GM12878 (cell line): ENCODE measurements around the gene OPRM1. TPM values are rescaled to one million over a fixed set of nuclear protein-coding genes. Genes with fewer than 3 reads are reported as not detected.

Experiments used
- ATAC-seq: fragments of 200-7000 bp; cut with Tn5 transposase; 3 replicates; pipeline ENCODE4 v1.9.1; 2020; ENCODE audit warnings: mild to moderate bottlenecking, moderate library complexity
- BruUV-seq: library from RNA; stranded (reverse); fragments of 400-500 nt; replicated peaks from 2 replicates; lab custom pipeline; 2021; lab: Mats Ljungman, UMichigan
- CTCF ChIA-PET: fragments of 300-600 bp; sonication (Branson Sonifier 250); formaldehyde crosslinking; extraction: SDS; loops from one replicate; lab custom pipeline; 2021; ENCODE audit warnings: inconsistent platforms; lab: Yijun Ruan, JAX
- POLR2A ChIA-PET: fragments of 350-600 bp; formaldehyde crosslinking; extraction: SDS; loops from one replicate; lab custom pipeline; 2021; ENCODE audit warnings: inconsistent platforms; lab: Charles Lee
- RAD21 ChIA-PET: fragments of 300-600 bp; sonication (Branson Sonifier 250); formaldehyde crosslinking; loops from one replicate; lab custom pipeline; 2023; ENCODE audit warnings: antibody characterized with exemption; ENCODE audit not compliant: unreplicated experiment; lab: Charles Lee
- SMC1A ChIA-PET: fragments of 300-600 bp; sonication (Branson Sonifier 250); formaldehyde crosslinking; loops from one replicate; lab custom pipeline; 2023; ENCODE audit not compliant: unreplicated experiment, uncharacterized antibody; lab: Charles Lee
- DNase-seq: peaks from one replicate; pipeline ENCODE4 v3.0.0-alpha.2; 2011; ENCODE audit warnings: low read depth, low spot score
- FAIRE-seq: peaks from 3 replicates; lab custom pipeline; 2011; peaks lifted over from hg19 to GRCh38; lab: Jason Lieb, UNC
- H2AFZ ChIP-seq: 2 replicates; pipeline ENCODE4 v1.6.0; 2011; ENCODE audit warnings: low read depth, low read length, control low read depth; ENCODE audit not compliant: control insufficient read depth
- H3K27ac ChIP-seq: 2 replicates; pipeline ENCODE4 v1.5.1; 2011; ENCODE audit warnings: control low read depth; ENCODE audit not compliant: control insufficient read depth, insufficient read depth
- H3K27me3 ChIP-seq, 2 experiments: replicated peaks in 1 of 2; 2 replicates each; pipeline versions ENCODE4 v1.6.0 to v1.6.1; 2011; ENCODE audit warnings: low read length in 1 of 2; ENCODE audit not compliant: control insufficient read depth in 2 of 2, insufficient read depth in 2 of 2
- H3K36me3 ChIP-seq, 2 experiments: 2 replicates each; pipeline ENCODE4 v1.5.1; 2011; ENCODE audit warnings: low read length in 1 of 2; ENCODE audit not compliant: control insufficient read depth in 2 of 2, insufficient read depth in 2 of 2
- H3K4me1 ChIP-seq: 2 replicates; pipeline ENCODE4 v1.6.1; 2011; ENCODE audit warnings: mild to moderate bottlenecking, low read length, moderate library complexity, mixed read lengths; ENCODE audit not compliant: control insufficient read depth, insufficient read depth
- H3K4me2 ChIP-seq: 2 replicates; pipeline ENCODE4 v1.6.0; 2011; ENCODE audit warnings: control low read depth; ENCODE audit not compliant: control insufficient read depth, insufficient read depth
- H3K4me3 ChIP-seq: fragments of 200-600 bp; sonication (generic); 2 replicates; pipeline ENCODE4 v1.5.1; 2016
- H3K79me2 ChIP-seq: 2 replicates; pipeline ENCODE4 v1.6.0; 2011; ENCODE audit warnings: low read length; ENCODE audit not compliant: control insufficient read depth, insufficient read depth
- H3K9ac ChIP-seq: 2 replicates; pipeline ENCODE4 v1.8.0; 2011; ENCODE audit warnings: low read length, control low read depth, mixed read lengths; ENCODE audit not compliant: control insufficient read depth, insufficient read depth
- H3K9me3 ChIP-seq: replicated peaks from 3 replicates; pipeline ENCODE4 v1.5.1; 2011; ENCODE audit warnings: mild to moderate bottlenecking, low read length; ENCODE audit not compliant: control insufficient read depth, insufficient read depth
- H4K20me1 ChIP-seq: 2 replicates; pipeline ENCODE4 v1.6.0; 2011; ENCODE audit not compliant: control insufficient read depth, insufficient read depth
- CBX5 ChIP-seq: sonication (generic); IDR thresholded peaks from 2 replicates; pipeline ENCODE4 v1.6.1; 2016; ENCODE audit warnings: low read depth, moderate library complexity, mild to moderate bottlenecking, inconsistent platforms
- MYB ChIP-seq: fragments of 150-350 bp; IDR thresholded peaks from 2 replicates; pipeline ENCODE4 v1.6.1; 2014; ENCODE audit warnings: mild to moderate bottlenecking, low read depth, low read length, borderline replicate concordance
- SMC3 ChIP-seq: IDR thresholded peaks from 2 replicates; pipeline ENCODE4 v1.6.1; 2011; ENCODE audit warnings: low read length, improper control_type of control experiment, borderline replicate concordance
- WGBS: methylation state at CpG from one replicate; pipeline ENCODE4 v1.1.6; 2016; ENCODE audit warnings: low lambda C conversion rate; ENCODE audit not compliant: insufficient replicate concordance, insufficient coverage; ENCODE audit errors: missing lambda C conversion rate; 5-methylcytosine and 5-hydroxymethylcytosine counted together
- in situ Hi-C: fragments of 300-500 bp; cut with MboI; formaldehyde crosslinking; loops from 9 replicates; pipeline ENCODE4 v1.14.3; 2018; ENCODE audit warnings: mixed read lengths
- intact Hi-C: fragments of 100-400 bp; cut with micrococcal nuclease; formaldehyde crosslinking; loops from one replicate; pipeline ENCODE4 v1.14.2; 2022; ENCODE audit not compliant: unreplicated experiment
- polyA plus RNA-seq, 11 experiments: library from polyadenylated mRNA; depleted of rRNA in 4 of 11; unstranded in 6 of 11; stranded (reverse) in 5 of 11; fragments of >200 nt; fragmentation: Nextera tagmentation in 4 of 11; fragmentation: Illumina TruSeq in 1 of 11; extraction: Ambion mirVana in 4 of 11; extraction: Trizol in 1 of 11; gene quantifications; 1 replicate in 1 of 11; 2 replicates in 10 of 11; pipeline versions ENCODE4 v1.2.1 to v1.2.3, GENCODE V29; 2011 to 2016; ENCODE audit warnings: inconsistent platforms in 2 of 11, missing spikeins in 2 of 11, low read depth in 1 of 11
- total RNA-seq, 4 experiments: library from RNA; depleted of rRNA in 3 of 4; stranded (reverse); fragments of >200 nt in 3 of 4; fragmentation: Illumina TruSeq in 1 of 4; extraction: Trizol in 1 of 4; gene quantifications; 2 replicates each; pipeline versions ENCODE4 v1.2.1 to v1.2.3, GENCODE V29; 2013 to 2021
- TF ChIP-seq, protein P1 (sequence below), 3 experiments: IDR thresholded peaks in 2 of 3; conservative IDR thresholded peaks in 1 of 3; 2 replicates each; pipeline ENCODE4 v1.5.1; 2011; ENCODE audit warnings: low read depth in 3 of 3, low read length in 3 of 3, mild to moderate bottlenecking in 3 of 3, control low read depth in 2 of 3, moderate library complexity in 2 of 3, inconsistent platforms in 1 of 3, mixed read lengths in 1 of 3; ENCODE audit not compliant: control insufficient read depth in 2 of 3, insufficient read depth in 1 of 3; ENCODE audit errors: extremely low read depth in 1 of 3
- TF ChIP-seq, protein P2 (sequence below): fragments of 450-650 bp; IDR thresholded peaks from 2 replicates; pipeline ENCODE4 v1.6.1; 2017; ENCODE audit warnings: borderline replicate concordance
- TF ChIP-seq, protein P3 (sequence below): IDR thresholded peaks from 2 replicates; pipeline ENCODE4 v1.6.1; 2012; ENCODE audit warnings: low read depth, low read length, improper control_type of control experiment
- TF ChIP-seq, protein P4 (sequence below): IDR thresholded peaks from 2 replicates; pipeline ENCODE4 v1.6.1; 2011; ENCODE audit warnings: mild to moderate bottlenecking, low read depth, low read length, moderate library complexity; ENCODE audit not compliant: insufficient replicate concordance

The OPRM1 gene
- total and polyA plus RNA-seq, 10 of the 15 experiments (the other 5 are each of a cell fraction or from before 2014, with no cell fraction given): not detected

DNA sequence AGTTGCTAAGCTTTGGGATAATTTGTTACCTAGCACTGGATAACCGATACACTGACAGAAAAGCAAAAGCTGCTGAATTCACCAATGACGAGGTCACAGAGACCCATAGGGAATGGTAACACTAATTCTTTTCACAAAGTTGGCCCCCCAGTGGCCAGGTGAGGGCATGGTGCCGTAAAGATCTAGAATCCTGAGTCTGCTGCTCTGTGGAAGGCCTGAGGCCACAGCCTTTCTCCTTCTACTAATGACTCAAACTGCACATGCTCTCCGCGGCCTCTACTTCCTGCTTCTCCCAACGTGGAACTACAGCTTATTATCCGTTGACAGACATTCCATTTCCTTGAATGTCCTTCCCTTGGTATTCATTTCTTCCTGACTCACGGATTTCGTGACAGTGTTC, 127.1 kb downstream of the OPRM1 start:
- ChIA-PET CTCF (interaction anchor here (1.3 to 1.8 kb wide), 3 partner anchors 11 to 111 kb away, joined by 3 to 4 read pairs (median 3); no protein-coding TSS in a partner anchor), SMC1A (interaction anchor here (0.6 to 16.7 kb wide), 6 partner anchors 9 to 993 kb away, joined by 3 to 258 read pairs (median 3); no protein-coding TSS in a partner anchor), RAD21 (interaction anchor here (0.8 kb wide), 1 partner anchor 111 kb away, joined by 3 read pairs; no protein-coding TSS in a partner anchor), POLR2A (no interaction called here)
- Histone ChIP-seq H3K27ac (no peak overlapping the region), H3K4me3 (no peak overlapping the region), H2AFZ (no peak overlapping the region), H3K79me2 (peaks cover 7% of the 10 kb centered on the region), H3K9me3 (peaks cover 2% of the 10 kb centered on the region; the same call in 2 of the 3 replicates), H4K20me1 (no peaks in the 10 kb centered on the region), H3K4me1 (peaks cover 25% of the 10 kb centered on the region), H3K36me3 (peaks cover 0 to 15% of the 10 kb centered on the region in 2 experiments; a peak in 3 of 4 replicates), H3K4me2 (no peak overlapping the region), H3K9ac (no peak overlapping the region), H3K27me3 (no peaks in the 10 kb centered on the region)
- TF ChIP-seq SMC3: no peak
- TF ChIP-seq, protein P1, sequence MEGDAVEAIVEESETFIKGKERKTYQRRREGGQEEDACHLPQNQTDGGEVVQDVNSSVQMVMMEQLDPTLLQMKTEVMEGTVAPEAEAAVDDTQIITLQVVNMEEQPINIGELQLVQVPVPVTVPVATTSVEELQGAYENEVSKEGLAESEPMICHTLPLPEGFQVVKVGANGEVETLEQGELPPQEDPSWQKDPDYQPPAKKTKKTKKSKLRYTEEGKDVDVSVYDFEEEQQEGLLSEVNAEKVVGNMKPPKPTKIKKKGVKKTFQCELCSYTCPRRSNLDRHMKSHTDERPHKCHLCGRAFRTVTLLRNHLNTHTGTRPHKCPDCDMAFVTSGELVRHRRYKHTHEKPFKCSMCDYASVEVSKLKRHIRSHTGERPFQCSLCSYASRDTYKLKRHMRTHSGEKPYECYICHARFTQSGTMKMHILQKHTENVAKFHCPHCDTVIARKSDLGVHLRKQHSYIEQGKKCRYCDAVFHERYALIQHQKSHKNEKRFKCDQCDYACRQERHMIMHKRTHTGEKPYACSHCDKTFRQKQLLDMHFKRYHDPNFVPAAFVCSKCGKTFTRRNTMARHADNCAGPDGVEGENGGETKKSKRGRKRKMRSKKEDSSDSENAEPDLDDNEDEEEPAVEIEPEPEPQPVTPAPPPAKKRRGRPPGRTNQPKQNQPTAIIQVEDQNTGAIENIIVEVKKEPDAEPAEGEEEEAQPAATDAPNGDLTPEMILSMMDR (IDR thresholded peaks at IDR 0.05 in 2 of 3, conservative IDR thresholded peaks at IDR 0.05 in 1 of 3; ENCODE audit: control insufficient read depth in 2 of 3, extremely low read depth in 1 of 3, insufficient read depth in 1 of 3, low read depth in 3 of 3, low read length in 3 of 3): 0 out of 6 replicates have a peak, but pooled peaks of 1 of the 3 experiments have one; percentile 19
- peak; percentile 15; the same call in 1 of the 3 replicates for ATAC-seq
- no peak for DNase-seq
- 58% methylated on average over 9 of the region's 9 CpGs for WGBS
- intact Hi-C loops: no loop called here
- in situ Hi-C loops: no loop called here
- no peak for FAIRE-seq
- no TSS peak for BruUV-seq

DNA sequence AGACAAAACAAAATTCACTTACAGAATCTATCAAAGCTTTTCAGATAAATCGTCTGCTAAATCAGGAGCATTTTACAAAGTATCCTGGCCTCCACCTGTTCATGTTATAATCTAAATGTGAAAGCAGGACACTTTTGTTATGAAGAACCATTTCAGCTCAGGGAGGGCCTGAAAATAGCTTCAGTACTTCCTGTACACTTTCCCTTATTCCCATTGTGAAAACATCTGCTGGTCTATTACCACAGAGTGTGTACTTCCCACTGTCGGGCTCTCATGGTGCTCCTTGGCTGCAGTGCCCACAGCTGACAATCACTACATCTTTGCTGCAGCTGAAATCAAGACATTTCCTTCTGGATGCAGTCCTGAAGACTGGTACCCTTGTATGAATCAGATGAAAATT, 128.1 kb downstream of the OPRM1 start:
- no peak overlapping the region for H3K27ac ChIP-seq
- H3K36me3 ChIP-seq: peaks cover 0 to 15% of the 10 kb centered on the region in 2 experiments; a peak in 3 of 4 replicates
- ChIA-PET POLR2A (no interaction called here), RAD21 (no interaction called here), CTCF (interaction anchor here (0.6 to 1.8 kb wide), 5 partner anchors 9 to 110 kb away, joined by 3 to 4 read pairs (median 3); no protein-coding TSS in a partner anchor), SMC1A (interaction anchor here (0.5 to 16.7 kb wide), 5 partner anchors 8 to 147 kb away, joined by 3 to 258 read pairs (median 4); no protein-coding TSS in a partner anchor)
- H3K4me2 ChIP-seq: no peak overlapping the region
- intact Hi-C loops: no loop called here
- WGBS: 24% methylated on average over 2 of the region's 2 CpGs
- H3K79me2 ChIP-seq: peaks cover 3% of the 10 kb centered on the region
- no TSS peak for BruUV-seq
- FAIRE-seq (no peak), ATAC-seq (no peak), DNase-seq (no peak)
- in situ Hi-C loops: no loop called here
- no peaks in the 10 kb centered on the region for H4K20me1 ChIP-seq
- H3K9ac ChIP-seq: no peak overlapping the region
- H3K9me3 ChIP-seq: peaks cover 2% of the 10 kb centered on the region; the same call in 2 of the 3 replicates
- H3K4me1 ChIP-seq: peaks cover 16% of the 10 kb centered on the region
- no peak overlapping the region for H3K4me3 ChIP-seq
- H3K27me3 ChIP-seq: no peaks in the 10 kb centered on the region
- H2AFZ ChIP-seq: no peak overlapping the region
- TF ChIP-seq, protein P2, sequence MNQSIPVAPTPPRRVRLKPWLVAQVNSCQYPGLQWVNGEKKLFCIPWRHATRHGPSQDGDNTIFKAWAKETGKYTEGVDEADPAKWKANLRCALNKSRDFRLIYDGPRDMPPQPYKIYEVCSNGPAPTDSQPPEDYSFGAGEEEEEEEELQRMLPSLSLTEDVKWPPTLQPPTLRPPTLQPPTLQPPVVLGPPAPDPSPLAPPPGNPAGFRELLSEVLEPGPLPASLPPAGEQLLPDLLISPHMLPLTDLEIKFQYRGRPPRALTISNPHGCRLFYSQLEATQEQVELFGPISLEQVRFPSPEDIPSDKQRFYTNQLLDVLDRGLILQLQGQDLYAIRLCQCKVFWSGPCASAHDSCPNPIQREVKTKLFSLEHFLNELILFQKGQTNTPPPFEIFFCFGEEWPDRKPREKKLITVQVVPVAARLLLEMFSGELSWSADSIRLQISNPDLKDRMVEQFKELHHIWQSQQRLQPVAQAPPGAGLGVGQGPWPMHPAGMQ: no peak
- TF ChIP-seq, protein P3, sequence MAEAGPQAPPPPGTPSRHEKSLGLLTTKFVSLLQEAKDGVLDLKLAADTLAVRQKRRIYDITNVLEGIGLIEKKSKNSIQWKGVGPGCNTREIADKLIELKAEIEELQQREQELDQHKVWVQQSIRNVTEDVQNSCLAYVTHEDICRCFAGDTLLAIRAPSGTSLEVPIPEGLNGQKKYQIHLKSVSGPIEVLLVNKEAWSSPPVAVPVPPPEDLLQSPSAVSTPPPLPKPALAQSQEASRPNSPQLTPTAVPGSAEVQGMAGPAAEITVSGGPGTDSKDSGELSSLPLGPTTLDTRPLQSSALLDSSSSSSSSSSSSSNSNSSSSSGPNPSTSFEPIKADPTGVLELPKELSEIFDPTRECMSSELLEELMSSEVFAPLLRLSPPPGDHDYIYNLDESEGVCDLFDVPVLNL: no peak
- TF ChIP-seq MYB: no peak
- TF ChIP-seq CBX5: no peak
- TF ChIP-seq, protein P4, sequence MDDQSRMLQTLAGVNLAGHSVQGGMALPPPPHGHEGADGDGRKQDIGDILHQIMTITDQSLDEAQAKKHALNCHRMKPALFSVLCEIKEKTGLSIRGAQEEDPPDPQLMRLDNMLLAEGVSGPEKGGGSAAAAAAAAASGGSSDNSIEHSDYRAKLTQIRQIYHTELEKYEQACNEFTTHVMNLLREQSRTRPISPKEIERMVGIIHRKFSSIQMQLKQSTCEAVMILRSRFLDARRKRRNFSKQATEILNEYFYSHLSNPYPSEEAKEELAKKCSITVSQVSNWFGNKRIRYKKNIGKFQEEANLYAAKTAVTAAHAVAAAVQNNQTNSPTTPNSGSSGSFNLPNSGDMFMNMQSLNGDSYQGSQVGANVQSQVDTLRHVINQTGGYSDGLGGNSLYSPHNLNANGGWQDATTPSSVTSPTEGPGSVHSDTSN: no peak
